ENCODE measurements around the gene AUNIP. TPM values are rescaled to one million over a fixed set of nuclear protein-coding genes. Genes with fewer than 3 reads are reported as not detected.
A peak's percentile ranks its signal among the peaks of the same experiment; 100 is the strongest.

Gene AUNIP
- total and polyA plus RNA-seq, 2 donors (not counting 1 experiment from before 2014, with no cell fraction given), result 0.33 to 1.2 TPM

DNA sequence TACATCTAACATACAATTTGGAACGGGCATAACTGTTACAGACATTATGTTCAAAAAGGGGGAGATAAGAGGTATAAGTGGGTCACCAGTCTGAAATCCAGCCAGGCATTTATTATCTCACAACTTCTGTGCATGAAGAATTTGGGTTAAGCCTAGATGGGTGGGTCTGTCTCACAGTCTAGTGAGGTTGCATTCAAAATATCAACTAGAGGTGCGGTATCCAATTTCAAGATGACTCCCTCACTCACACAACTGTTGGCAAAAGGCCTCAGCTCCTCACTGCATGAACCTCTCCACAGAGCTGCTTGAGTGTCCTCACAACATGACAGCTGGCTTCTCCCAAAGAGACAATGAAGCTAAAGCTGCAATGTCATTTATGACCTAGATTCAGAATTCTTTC lies 4.7 kb downstream of the AUNIP start:
- H3K79me2 ChIP-seq (ENCODE audit: control insufficient read depth, insufficient read depth, low read length), result peaks cover 5% of the 10 kb centered on the region
- no peak overlapping the region for H2AFZ ChIP-seq (ENCODE audit: low read length)

DNA sequence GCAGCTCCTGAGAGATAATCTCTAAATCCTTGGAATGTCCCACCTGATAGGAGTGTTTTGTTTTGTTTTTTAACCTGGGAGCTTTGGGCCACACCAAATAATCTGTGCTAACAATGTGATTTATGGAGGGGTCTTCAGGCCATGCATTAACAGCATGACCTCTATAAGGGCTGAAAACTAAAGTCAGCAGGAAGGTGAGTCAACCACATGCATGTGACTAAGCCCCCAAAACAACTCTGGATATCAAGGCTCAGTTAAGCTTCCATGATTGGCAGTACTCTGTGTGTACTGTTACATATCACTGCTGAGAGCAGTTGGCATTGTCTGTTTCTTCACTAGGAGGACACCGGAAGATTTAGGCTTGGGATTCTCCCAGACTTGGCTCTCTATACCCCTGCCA lies 10.7 kb downstream of the AUNIP start:
- TF ChIP-seq CTCF (conservative IDR thresholded peaks at IDR 0.05 in 1 of 2, IDR thresholded peaks at IDR 0.05 in 1 of 2; ENCODE audit: low read depth in 1 of 2, low read length in 2 of 2) (no peak), EZH2 (IDR thresholded peaks at IDR 0.05; ENCODE audit: low read length, missing control alignments) (no peak)
- Histone ChIP-seq H3K4me3 (replicated peaks in 1 of 4; ENCODE audit: control extremely low read depth in 1 of 4, insufficient read depth in 1 of 4, low read depth in 3 of 4, low read length in 4 of 4) (no peak overlapping the region), H4K20me1 (ENCODE audit: control insufficient read depth, extremely low read depth, insufficient read depth, low read length) (no peaks in the 10 kb centered on the region), H3K27me3 (ENCODE audit: control insufficient read depth, insufficient read depth, low read length) (no peaks in the 10 kb centered on the region), H3K4me1 (ENCODE audit: control insufficient read depth, extremely low read depth, insufficient read depth, low read length) (no peaks in the 10 kb centered on the region), H3K36me3 (ENCODE audit: control insufficient read depth, insufficient read depth, low read length) (no peaks in the 10 kb centered on the region), H3K9me3 (ENCODE audit: control insufficient read depth, insufficient read depth, low read depth, low read length) (no peaks in the 10 kb centered on the region), H3K79me2 (ENCODE audit: control insufficient read depth, insufficient read depth, low read length) (no peaks in the 10 kb centered on the region), H3K9ac (ENCODE audit: insufficient read depth, low read length) (no peak overlapping the region), H2AFZ (ENCODE audit: low read length) (peak overlapping the region; percentile 55), H3K4me2 (ENCODE audit: extremely low read depth, insufficient read depth, low read length) (no peak overlapping the region), H3K27ac (ENCODE audit: insufficient read depth, low read length) (no peak overlapping the region)
- DNase-seq (ENCODE audit: low read depth in 2 of 2), result no peak

More for the DNA sequence above, 4.7 kb downstream of the AUNIP start:
- H3K9me3 ChIP-seq (ENCODE audit: control insufficient read depth, insufficient read depth, low read depth, low read length), result no peaks in the 10 kb centered on the region
- no peak overlapping the region for H3K9ac ChIP-seq (ENCODE audit: insufficient read depth, low read length)
- no peaks in the 10 kb centered on the region for H3K27me3 ChIP-seq (ENCODE audit: control insufficient read depth, insufficient read depth, low read length)
- no peaks in the 10 kb centered on the region for H4K20me1 ChIP-seq (ENCODE audit: control insufficient read depth, extremely low read depth, insufficient read depth, low read length)
- no peak for DNase-seq (ENCODE audit: low read depth in 2 of 2)
- no peak overlapping the region for H3K27ac ChIP-seq (ENCODE audit: insufficient read depth, low read length)
- TF ChIP-seq EZH2 (IDR thresholded peaks at IDR 0.05; ENCODE audit: low read length, missing control alignments), result no peak
- no peak for TF ChIP-seq CTCF (conservative IDR thresholded peaks at IDR 0.05 in 1 of 2, IDR thresholded peaks at IDR 0.05 in 1 of 2; ENCODE audit: low read depth in 1 of 2, low read length in 2 of 2)
- H3K4me1 ChIP-seq (ENCODE audit: control insufficient read depth, extremely low read depth, insufficient read depth, low read length), result peaks cover 4% of the 10 kb centered on the region
- no peak overlapping the region for H3K4me2 ChIP-seq (ENCODE audit: extremely low read depth, insufficient read depth, low read length)
- no peak overlapping the region for H3K4me3 ChIP-seq (replicated peaks in 1 of 4; ENCODE audit: control extremely low read depth in 1 of 4, insufficient read depth in 1 of 4, low read depth in 3 of 4, low read length in 4 of 4)
- H3K36me3 ChIP-seq (ENCODE audit: control insufficient read depth, insufficient read depth, low read length), result no peaks in the 10 kb centered on the region

GRCh38 chr1:25847929-25848328 lies 11.3 kb downstream of the AUNIP start:
- no peak for DNase-seq (ENCODE audit: low read depth in 2 of 2)
- no peak overlapping the region for H3K4me2 ChIP-seq (ENCODE audit: extremely low read depth, insufficient read depth, low read length)
- no peaks in the 10 kb centered on the region for H3K27me3 ChIP-seq (ENCODE audit: control insufficient read depth, insufficient read depth, low read length)
- H3K9me3 ChIP-seq (ENCODE audit: control insufficient read depth, insufficient read depth, low read depth, low read length), result no peaks in the 10 kb centered on the region
- H4K20me1 ChIP-seq (ENCODE audit: control insufficient read depth, extremely low read depth, insufficient read depth, low read length), result no peaks in the 10 kb centered on the region
- TF ChIP-seq CTCF (conservative IDR thresholded peaks at IDR 0.05 in 1 of 2, IDR thresholded peaks at IDR 0.05 in 1 of 2; ENCODE audit: low read depth in 1 of 2, low read length in 2 of 2) (no peak), EZH2 (IDR thresholded peaks at IDR 0.05; ENCODE audit: low read length, missing control alignments) (no peak)
- H2AFZ ChIP-seq (ENCODE audit: low read length), result no peak overlapping the region
- no peaks in the 10 kb centered on the region for H3K36me3 ChIP-seq (ENCODE audit: control insufficient read depth, insufficient read depth, low read length)
- no peak overlapping the region for H3K4me3 ChIP-seq (replicated peaks in 1 of 4; ENCODE audit: control extremely low read depth in 1 of 4, insufficient read depth in 1 of 4, low read depth in 3 of 4, low read length in 4 of 4)
- no peak overlapping the region for H3K9ac ChIP-seq (ENCODE audit: insufficient read depth, low read length)
- H3K4me1 ChIP-seq (ENCODE audit: control insufficient read depth, extremely low read depth, insufficient read depth, low read length), result no peaks in the 10 kb centered on the region
- H3K27ac ChIP-seq (ENCODE audit: insufficient read depth, low read length), result no peak overlapping the region
- no peaks in the 10 kb centered on the region for H3K79me2 ChIP-seq (ENCODE audit: control insufficient read depth, insufficient read depth, low read length)
